ENCODE measurements around the gene TLR1.

GRCh38 chr4:38757945-38758600 is 46.5 kb downstream of the TLR1 start:
- TF ChIP-seq, protein P1, sequence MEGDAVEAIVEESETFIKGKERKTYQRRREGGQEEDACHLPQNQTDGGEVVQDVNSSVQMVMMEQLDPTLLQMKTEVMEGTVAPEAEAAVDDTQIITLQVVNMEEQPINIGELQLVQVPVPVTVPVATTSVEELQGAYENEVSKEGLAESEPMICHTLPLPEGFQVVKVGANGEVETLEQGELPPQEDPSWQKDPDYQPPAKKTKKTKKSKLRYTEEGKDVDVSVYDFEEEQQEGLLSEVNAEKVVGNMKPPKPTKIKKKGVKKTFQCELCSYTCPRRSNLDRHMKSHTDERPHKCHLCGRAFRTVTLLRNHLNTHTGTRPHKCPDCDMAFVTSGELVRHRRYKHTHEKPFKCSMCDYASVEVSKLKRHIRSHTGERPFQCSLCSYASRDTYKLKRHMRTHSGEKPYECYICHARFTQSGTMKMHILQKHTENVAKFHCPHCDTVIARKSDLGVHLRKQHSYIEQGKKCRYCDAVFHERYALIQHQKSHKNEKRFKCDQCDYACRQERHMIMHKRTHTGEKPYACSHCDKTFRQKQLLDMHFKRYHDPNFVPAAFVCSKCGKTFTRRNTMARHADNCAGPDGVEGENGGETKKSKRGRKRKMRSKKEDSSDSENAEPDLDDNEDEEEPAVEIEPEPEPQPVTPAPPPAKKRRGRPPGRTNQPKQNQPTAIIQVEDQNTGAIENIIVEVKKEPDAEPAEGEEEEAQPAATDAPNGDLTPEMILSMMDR (IDR thresholded peaks at IDR 0.05): no peak
- no peak for TF ChIP-seq POLR2A (IDR thresholded peaks at IDR 0.05)
- no peak for TF ChIP-seq EP300 (IDR thresholded peaks at IDR 0.05)

All from tibial nerve (tissue), 4 donors.